Measurements from ENCODE around the gene CAMTA1. TPM values are rescaled to one million over a fixed set of nuclear protein-coding genes. Genes with fewer than 3 reads are reported as not detected.

Gene CAMTA1
- total RNA-seq, 6 donors from 2014 or later = 38.8 to 74.0 (median 46.1) TPM

GRCh38 chr1:7454895-7455784 lies 669.9 kb downstream of the CAMTA1 start:
- DNase-seq (peak in 1 of 2 donors; percentile 75), ATAC-seq (ENCODE audit: low FRiP score in 2 of 2) (no peak)
- H3K4me1 ChIP-seq = peaks cover 0 to 10% (median 6%) of the 10 kb centered on the region in 4 donors
- TF ChIP-seq POLR2AphosphoS5 (IDR thresholded peaks at IDR 0.05) (no peak), POLR2A (IDR thresholded peaks at IDR 0.05) (no peak), EP300 (IDR thresholded peaks at IDR 0.05) (no peak)
- TF ChIP-seq, protein P1, sequence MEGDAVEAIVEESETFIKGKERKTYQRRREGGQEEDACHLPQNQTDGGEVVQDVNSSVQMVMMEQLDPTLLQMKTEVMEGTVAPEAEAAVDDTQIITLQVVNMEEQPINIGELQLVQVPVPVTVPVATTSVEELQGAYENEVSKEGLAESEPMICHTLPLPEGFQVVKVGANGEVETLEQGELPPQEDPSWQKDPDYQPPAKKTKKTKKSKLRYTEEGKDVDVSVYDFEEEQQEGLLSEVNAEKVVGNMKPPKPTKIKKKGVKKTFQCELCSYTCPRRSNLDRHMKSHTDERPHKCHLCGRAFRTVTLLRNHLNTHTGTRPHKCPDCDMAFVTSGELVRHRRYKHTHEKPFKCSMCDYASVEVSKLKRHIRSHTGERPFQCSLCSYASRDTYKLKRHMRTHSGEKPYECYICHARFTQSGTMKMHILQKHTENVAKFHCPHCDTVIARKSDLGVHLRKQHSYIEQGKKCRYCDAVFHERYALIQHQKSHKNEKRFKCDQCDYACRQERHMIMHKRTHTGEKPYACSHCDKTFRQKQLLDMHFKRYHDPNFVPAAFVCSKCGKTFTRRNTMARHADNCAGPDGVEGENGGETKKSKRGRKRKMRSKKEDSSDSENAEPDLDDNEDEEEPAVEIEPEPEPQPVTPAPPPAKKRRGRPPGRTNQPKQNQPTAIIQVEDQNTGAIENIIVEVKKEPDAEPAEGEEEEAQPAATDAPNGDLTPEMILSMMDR (IDR thresholded peaks at IDR 0.05) = no peak
- H3K9me3 ChIP-seq = no peaks in the 10 kb centered on the region
- WGBS, 2 donors = 86 to 90% methylated on average over 24 to 30 of the region's 30 CpGs
- H3K27me3 ChIP-seq = no peaks in the 10 kb centered on the region
- H3K27ac ChIP-seq = no peak overlapping the region
- no peak overlapping the region for H3K4me3 ChIP-seq
- no peaks in the 10 kb centered on the region for H3K36me3 ChIP-seq

DNA sequence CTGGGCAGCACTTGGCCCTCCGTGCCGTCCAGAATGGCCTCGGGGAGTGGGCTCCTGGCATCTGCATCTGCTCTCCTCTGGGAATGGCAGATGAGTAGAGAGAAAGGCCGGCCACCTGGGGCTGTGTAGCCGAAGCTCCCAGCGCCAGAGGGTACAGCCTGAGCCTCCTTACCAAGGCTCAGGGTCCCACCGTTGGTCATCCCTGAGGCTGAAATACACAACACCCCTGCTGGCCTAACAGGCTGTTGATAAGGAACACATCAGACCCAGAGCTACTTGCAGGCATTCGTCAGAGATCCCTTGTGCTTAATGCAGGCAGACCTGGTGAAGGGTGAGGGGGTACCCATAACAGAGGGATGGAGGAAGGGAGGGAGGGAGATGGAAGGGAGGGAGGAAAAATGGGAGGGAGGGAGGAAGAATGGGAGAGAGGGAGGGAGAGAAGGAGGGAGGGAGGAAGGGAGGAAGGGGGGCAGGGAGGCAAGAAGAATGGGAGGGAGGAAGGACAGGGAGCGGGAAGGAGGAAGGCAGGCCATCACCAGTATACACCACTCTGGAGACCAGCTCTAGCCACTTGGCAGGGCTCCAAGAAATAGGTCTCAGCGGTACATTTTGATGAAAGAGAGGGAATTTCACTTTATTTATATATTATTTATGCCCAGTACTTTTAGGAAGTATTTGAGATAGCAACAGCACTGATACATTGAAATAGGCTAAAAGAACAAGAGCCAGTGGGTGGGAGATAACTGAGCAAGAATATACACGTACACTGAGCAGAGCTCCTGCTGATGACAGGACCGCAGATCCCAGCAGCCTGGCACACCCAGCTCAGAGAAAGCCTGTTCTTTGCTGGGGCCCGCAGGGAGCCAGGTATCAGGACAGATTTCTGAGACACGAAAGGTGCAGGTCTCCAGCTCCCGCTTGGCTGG lies 670.8 kb downstream of the CAMTA1 start:
- no peak overlapping the region for H3K27ac ChIP-seq
- no peaks in the 10 kb centered on the region for H3K27me3 ChIP-seq
- no peaks in the 10 kb centered on the region for H3K36me3 ChIP-seq
- no peaks in the 10 kb centered on the region for H3K9me3 ChIP-seq
- peaks cover 0 to 10% (median 6%) of the 10 kb centered on the region in 4 donors for H3K4me1 ChIP-seq
- 75 to 79% methylated on average over 5 to 9 of the region's 15 CpGs for WGBS, 2 donors
- no peak overlapping the region for H3K4me3 ChIP-seq
- no peak for TF ChIP-seq POLR2AphosphoS5 (IDR thresholded peaks at IDR 0.05)
- no peak for TF ChIP-seq POLR2A (IDR thresholded peaks at IDR 0.05)
- TF ChIP-seq EP300 (IDR thresholded peaks at IDR 0.05) = no peak
- TF ChIP-seq, protein P1 (IDR thresholded peaks at IDR 0.05) = no peak
- DNase-seq (no peak), ATAC-seq (ENCODE audit: low FRiP score in 2 of 2) (no peak)

- no peak overlapping the region for H3K4me3 ChIP-seq
- 75 to 80% methylated on average over 10 to 14 of the region's 17 CpGs for whole genome bisulfite sequencing, 2 donors
- no peaks in the 10 kb centered on the region for H3K9me3 ChIP-seq
- DNase-seq (no peak), ATAC-seq (ENCODE audit: low FRiP score in 2 of 2) (no peak)
- no peak for TF ChIP-seq EP300 (IDR thresholded peaks at IDR 0.05)
- TF ChIP-seq POLR2A (IDR thresholded peaks at IDR 0.05) = no peak
- no peak for TF ChIP-seq POLR2AphosphoS5 (IDR thresholded peaks at IDR 0.05)
- TF ChIP-seq, protein P1 (IDR thresholded peaks at IDR 0.05) = no peak
- no peaks in the 10 kb centered on the region for H3K36me3 ChIP-seq
- H3K4me1 ChIP-seq = peaks cover 0 to 10% (median 6%) of the 10 kb centered on the region in 4 donors
- H3K27ac ChIP-seq = no peak overlapping the region
- no peaks in the 10 kb centered on the region for H3K27me3 ChIP-seq
Observed at GRCh38 chr1:7456722-7457082, 671.4 kb downstream of the CAMTA1 start.

DNA sequence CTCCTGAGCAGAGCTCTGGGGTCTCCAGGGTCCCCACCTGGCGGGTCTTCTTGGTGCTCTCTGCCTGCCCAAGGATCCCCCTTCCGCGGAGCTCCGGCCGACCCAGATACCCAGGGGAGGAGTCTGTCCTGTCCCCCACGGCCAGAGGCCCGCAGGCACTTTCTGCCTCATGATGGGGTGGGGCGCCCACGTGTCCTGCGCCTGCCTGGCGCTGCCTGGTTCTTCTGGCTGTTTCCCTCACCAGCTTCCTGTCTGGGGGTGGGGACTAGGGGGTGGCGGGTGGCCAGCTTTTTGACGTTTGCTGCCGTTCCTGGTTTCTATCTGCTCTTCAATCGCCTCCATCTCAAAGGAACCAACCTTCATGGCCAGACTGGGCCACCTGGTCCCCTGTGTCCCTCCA lies 672.6 kb downstream of the CAMTA1 start:
- no peaks in the 10 kb centered on the region for H3K36me3 ChIP-seq
- no peaks in the 10 kb centered on the region for H3K9me3 ChIP-seq
- H3K27me3 ChIP-seq = no peaks in the 10 kb centered on the region
- WGBS, 2 donors = 54 to 80% methylated on average over 8 to 15 of the region's 15 CpGs
- no peak overlapping the region for H3K27ac ChIP-seq
- no peak overlapping the region for H3K4me3 ChIP-seq
- peaks cover 0 to 10% (median 6%) of the 10 kb centered on the region in 4 donors for H3K4me1 ChIP-seq
- DNase-seq = no peak
- no peak for ATAC-seq (ENCODE audit: low FRiP score in 2 of 2)
- TF ChIP-seq EP300 (IDR thresholded peaks at IDR 0.05) = no peak
- TF ChIP-seq, protein P1 (IDR thresholded peaks at IDR 0.05) = no peak
- no peak for TF ChIP-seq POLR2A (IDR thresholded peaks at IDR 0.05)

Data from upper lobe of left lung (tissue), 6 donors.